OCI-LY7 (cell line): Measurements from ENCODE around the gene SYK. TPM values are rescaled to one million over a fixed set of nuclear protein-coding genes. Genes with fewer than 3 reads are reported as not detected.

ENCODE experiments used
- BruUV-seq: library from RNA; stranded (reverse); fragments of 400-500 nt; replicated peaks from 2 replicates; lab custom pipeline; 2021; lab: Mats Ljungman, UMichigan
- CTCF ChIA-PET: fragments of 300-600 bp; sonication (Branson Sonifier 250); formaldehyde crosslinking; loops from one replicate; lab custom pipeline; 2022; ENCODE audit warnings: antibody characterized with exemption; ENCODE audit not compliant: unreplicated experiment; lab: Charles Lee
- POLR2A ChIA-PET: fragments of 300-600 bp; sonication (Branson Sonifier 250); formaldehyde crosslinking; loops from one replicate; lab custom pipeline; 2022; ENCODE audit warnings: antibody characterized with exemption; lab: Charles Lee
- DNase-seq: peaks from one replicate; pipeline ENCODE4 v3.0.0-alpha.2; 2015; ENCODE audit warnings: low spot score
- H2AFZ ChIP-seq: fragments of 200-600 bp; sonication (generic), shearing (Covaris generic); 2 replicates; pipeline ENCODE4 v1.6.1; 2014; ENCODE audit warnings: mild to moderate bottlenecking, antibody characterized with exemption, low read length, moderate library complexity
- H3K27ac ChIP-seq: fragments of 200-600 bp; sonication (generic); 2 replicates; pipeline ENCODE4 v1.5.1; 2014; ENCODE audit warnings: mixed run types, low read depth, mild to moderate bottlenecking, moderate library complexity, low read length, inconsistent platforms; ENCODE audit not compliant: poor library complexity, severe bottlenecking
- H3K36me3 ChIP-seq: fragments of 200-600 bp; sonication (generic); 2 replicates; pipeline ENCODE4 v1.6.1; 2014; ENCODE audit warnings: mild to moderate bottlenecking, antibody characterized with exemption, low read length, moderate library complexity, mixed read lengths; ENCODE audit not compliant: insufficient read depth
- H3K4me1 ChIP-seq: fragments of 200-600 bp; sonication (generic); 2 replicates; pipeline ENCODE4 v1.5.1; 2014; ENCODE audit warnings: mild to moderate bottlenecking, low read length; ENCODE audit not compliant: insufficient read depth, poor library complexity, severe bottlenecking
- H3K4me2 ChIP-seq: fragments of 200-600 bp; sonication (generic); 2 replicates; pipeline ENCODE4 v1.6.1; 2014; ENCODE audit warnings: mild to moderate bottlenecking, low read length
- H3K4me3 ChIP-seq: fragments of 200-600 bp; sonication (generic); 2 replicates; pipeline ENCODE4 v1.5.1; 2014; ENCODE audit warnings: mild to moderate bottlenecking, low read depth, low read length; ENCODE audit not compliant: poor library complexity, severe bottlenecking
- H3K79me2 ChIP-seq: fragments of 200-600 bp; sonication (generic); 2 replicates; pipeline ENCODE4 v1.6.1; 2016; ENCODE audit warnings: low read depth, mild to moderate bottlenecking, low read length, moderate library complexity, mixed read lengths; ENCODE audit not compliant: insufficient read depth
- H3K9me2 ChIP-seq: fragments of 200-600 bp; sonication (generic); 2 replicates; pipeline ENCODE4 v1.6.1; 2016; ENCODE audit warnings: mild to moderate bottlenecking, low read length, mixed read lengths; ENCODE audit not compliant: insufficient read depth
- H3K9me3 ChIP-seq: fragments of 200-600 bp; sonication (generic); 2 replicates; pipeline ENCODE4 v1.6.1; 2014; ENCODE audit warnings: mild to moderate bottlenecking, mixed run types, low read length, mixed read lengths
- H4K20me1 ChIP-seq: fragments of 200-600 bp; sonication (generic); 2 replicates; pipeline ENCODE4 v1.6.1; 2014; ENCODE audit warnings: mild to moderate bottlenecking, antibody characterized with exemption, low read length, moderate library complexity, mixed read lengths; ENCODE audit not compliant: insufficient read depth
- CTCF ChIP-seq: fragments of 200-600 bp; sonication (generic); conservative IDR thresholded peaks from 2 replicates; pipeline ENCODE4 v1.5.1; 2014; ENCODE audit warnings: mild to moderate bottlenecking, antibody characterized with exemption, low read length, moderate library complexity, mixed read lengths
- EZH2phosphoT487 ChIP-seq: fragments of 200-600 bp; sonication (generic); IDR thresholded peaks from 2 replicates; pipeline ENCODE4 v1.6.1; 2018; ENCODE audit warnings: low read depth, borderline replicate concordance, mild to moderate bottlenecking, mixed run types, antibody characterized with exemption, low read length, moderate library complexity, mixed read lengths
- intact Hi-C: fragments of 100-400 bp; cut with micrococcal nuclease; formaldehyde crosslinking; loops from one replicate; pipeline ENCODE4 v1.10.0; 2022; ENCODE audit not compliant: unreplicated experiment
- total RNA-seq, 2 experiments: library from RNA; depleted of rRNA in 1 of 2; stranded (reverse); fragments of >200 nt in 1 of 2; shearing (Covaris generic) in 1 of 2; gene quantifications; 2 replicates each; pipeline ENCODE4 v1.2.3, GENCODE V29; 2014 to 2022

The SYK gene
- total RNA-seq, 2 experiments from 2014 or later = 112 to 175 TPM

GRCh38 chr9:90946982-90947381 is 145.4 kb downstream of the SYK start:
- Histone ChIP-seq H3K9me2 (no peaks in the 10 kb centered on the region), H3K4me3 (no peak overlapping the region), H4K20me1 (no peaks in the 10 kb centered on the region), H3K4me1 (no peaks in the 10 kb centered on the region), H3K9me3 (no peaks in the 10 kb centered on the region), H3K79me2 (no peaks in the 10 kb centered on the region), H3K27ac (no peak overlapping the region), H2AFZ (no peak overlapping the region), H3K36me3 (no peaks in the 10 kb centered on the region), H3K4me2 (no peak overlapping the region)
- no peak for DNase-seq
- intact Hi-C loops = no loop called here
- CTCF ChIA-PET = no interaction called here
- BruUV-seq = no TSS peak
- POLR2A ChIA-PET = no interaction called here
- TF ChIP-seq CTCF = no peak
- TF ChIP-seq EZH2phosphoT487 = no peak

Other genes with a start within 250 kb of the SYK start
- not detected in 2 replicates for gene DIRAS2, start 159.0 kb upstream of the SYK start, total RNA-seq (2014; rRNA removed; shearing (Covaris generic))
- not detected in 2 replicates for gene DIRAS2, start 159.0 kb upstream of the SYK start, total RNA-seq (2022)